SU-DHL-6 (cell line): Measurements from ENCODE around the gene PAPSS1.

Experiments used
- EZH2phosphoT487 ChIP-seq: fragments of 200-600 bp; sonication (generic), shearing (Covaris generic); conservative IDR thresholded peaks from 2 replicates; pipeline ENCODE4 v1.6.1; 2018; ENCODE audit warnings: mild to moderate bottlenecking, antibody characterized with exemption, low read length, moderate library complexity, mixed read lengths
- TF ChIP-seq, protein P1 (sequence below): fragments of 200-600 bp; sonication (generic); IDR thresholded peaks from one replicate; pipeline ENCODE4 v1.5.1; 2017; ENCODE audit warnings: antibody characterized with exemption, mild to moderate bottlenecking, low read length, moderate library complexity; ENCODE audit not compliant: insufficient read depth, poor library complexity, severe bottlenecking

DNA sequence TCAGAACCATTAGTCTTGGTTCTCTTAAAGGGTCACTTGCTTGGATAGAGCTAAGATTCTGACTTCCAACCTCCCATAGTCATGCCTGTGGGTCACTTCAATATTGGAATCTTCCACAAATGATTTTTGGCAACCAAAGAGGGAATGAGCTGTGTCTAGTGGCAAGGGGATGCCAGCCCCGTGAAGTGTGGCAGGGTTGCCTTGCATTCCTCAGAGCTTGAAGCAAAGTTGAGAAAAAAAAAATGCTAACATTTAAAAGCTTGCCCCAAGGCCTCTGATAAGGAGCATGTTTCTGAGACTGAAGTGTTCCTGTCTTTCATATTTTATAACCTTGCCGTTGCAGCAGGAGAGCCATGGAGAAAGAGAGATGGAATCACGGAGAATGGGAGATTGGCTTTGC lies 120.2 kb downstream of the PAPSS1 start:
- TF ChIP-seq, protein P1, sequence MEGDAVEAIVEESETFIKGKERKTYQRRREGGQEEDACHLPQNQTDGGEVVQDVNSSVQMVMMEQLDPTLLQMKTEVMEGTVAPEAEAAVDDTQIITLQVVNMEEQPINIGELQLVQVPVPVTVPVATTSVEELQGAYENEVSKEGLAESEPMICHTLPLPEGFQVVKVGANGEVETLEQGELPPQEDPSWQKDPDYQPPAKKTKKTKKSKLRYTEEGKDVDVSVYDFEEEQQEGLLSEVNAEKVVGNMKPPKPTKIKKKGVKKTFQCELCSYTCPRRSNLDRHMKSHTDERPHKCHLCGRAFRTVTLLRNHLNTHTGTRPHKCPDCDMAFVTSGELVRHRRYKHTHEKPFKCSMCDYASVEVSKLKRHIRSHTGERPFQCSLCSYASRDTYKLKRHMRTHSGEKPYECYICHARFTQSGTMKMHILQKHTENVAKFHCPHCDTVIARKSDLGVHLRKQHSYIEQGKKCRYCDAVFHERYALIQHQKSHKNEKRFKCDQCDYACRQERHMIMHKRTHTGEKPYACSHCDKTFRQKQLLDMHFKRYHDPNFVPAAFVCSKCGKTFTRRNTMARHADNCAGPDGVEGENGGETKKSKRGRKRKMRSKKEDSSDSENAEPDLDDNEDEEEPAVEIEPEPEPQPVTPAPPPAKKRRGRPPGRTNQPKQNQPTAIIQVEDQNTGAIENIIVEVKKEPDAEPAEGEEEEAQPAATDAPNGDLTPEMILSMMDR, result no peak
- TF ChIP-seq EZH2phosphoT487, result no peak
